ENCODE results near the gene FOXA2.

FOXA2 gene

GRCh38 chr20:22536141-22536828, 48.1 kb downstream of the FOXA2 start:
- DNase-seq: no peak

- DNase-seq: no peak
These were observed 48.9 kb downstream of the FOXA2 start for GRCh38 chr20:22535483-22535882.

GRCh38 chr20:22533823-22534751, 50.3 kb downstream of the FOXA2 start:
- no peak for DNase-seq

GRCh38 chr20:22532598-22532997, 51.8 kb downstream of the FOXA2 start:
- DNase-seq: no peak

- DNase-seq: no peak
These were observed 52.6 kb downstream of the FOXA2 start for GRCh38 chr20:22531756-22532155.

GRCh38 chr20:22531056-22531615, 53.2 kb downstream of the FOXA2 start:
- DNase-seq: no peak
